H9 (cell line): Measurements from ENCODE around the gene BMPER. TPM values are rescaled to one million over a fixed set of nuclear protein-coding genes. Genes with fewer than 3 reads are reported as not detected.

Source experiments
- DNase-seq: peaks from one replicate; pipeline ENCODE4 v3.0.0-alpha.2; 2017
- H2AFZ ChIP-seq: one replicate; pipeline ENCODE4 v1.6.1; 2013; ENCODE audit warnings: mild to moderate bottlenecking, low read length, control low read depth, moderate library complexity
- H2AK5ac ChIP-seq: 2 replicates; pipeline ENCODE4 v1.6.1; 2013; ENCODE audit warnings: low read length, control low read depth, mixed read lengths; ENCODE audit not compliant: insufficient read length
- H2BK120ac ChIP-seq: one replicate; pipeline ENCODE4 v1.6.1; 2013; ENCODE audit warnings: low read depth, mild to moderate bottlenecking, low read length, control low read depth, inconsistent platforms; ENCODE audit not compliant: poor library complexity, severe bottlenecking
- H2BK12ac ChIP-seq: 2 replicates; pipeline ENCODE4 v1.6.1; 2013; ENCODE audit warnings: low read length, control low read depth, mixed read lengths, low read depth; ENCODE audit not compliant: insufficient read length
- H2BK15ac ChIP-seq: 2 replicates; pipeline ENCODE4 v1.6.1; 2013; ENCODE audit warnings: low read depth, low read length, control low read depth
- H2BK20ac ChIP-seq: one replicate; pipeline ENCODE4 v1.6.1; 2013; ENCODE audit warnings: low read depth, mild to moderate bottlenecking, low read length, control low read depth, inconsistent platforms; ENCODE audit not compliant: poor library complexity, severe bottlenecking
- H2BK5ac ChIP-seq: 2 replicates; pipeline ENCODE4 v1.6.1; 2013; ENCODE audit warnings: low read length, control low read depth, mixed read lengths; ENCODE audit not compliant: insufficient read length
- H3K14ac ChIP-seq: 2 replicates; pipeline ENCODE4 v1.6.1; 2013; ENCODE audit warnings: low read length, control low read depth; ENCODE audit not compliant: insufficient read depth
- H3K18ac ChIP-seq: 2 replicates; pipeline ENCODE4 v1.6.1; 2013; ENCODE audit warnings: low read depth, mild to moderate bottlenecking, mixed read lengths, low read length, control low read depth; ENCODE audit not compliant: insufficient read length
- H3K23ac ChIP-seq: 2 replicates; pipeline ENCODE4 v1.6.1; 2013; ENCODE audit warnings: low read length, control low read depth, mixed read lengths, low read depth; ENCODE audit not compliant: insufficient read length
- H3K23me2 ChIP-seq: 2 replicates; pipeline ENCODE4 v1.6.1; 2013; ENCODE audit warnings: low read depth, mild to moderate bottlenecking, mixed read lengths, low read length, control low read depth; ENCODE audit not compliant: insufficient read length, poor library complexity, severe bottlenecking
- H3K27ac ChIP-seq: 2 replicates; pipeline ENCODE4 v1.5.1; 2013; ENCODE audit warnings: low read length, control low read depth, mixed read lengths, low read depth; ENCODE audit not compliant: insufficient read length
- H3K27me3 ChIP-seq: 2 replicates; pipeline ENCODE4 v1.6.1; 2013; ENCODE audit warnings: low read length, control low read depth, inconsistent platforms; ENCODE audit not compliant: insufficient read depth
- H3K4ac ChIP-seq: 2 replicates; pipeline ENCODE4 v1.6.1; 2013; ENCODE audit warnings: low read depth, mild to moderate bottlenecking, control low read depth, inconsistent platforms, low read length, moderate library complexity
- H3K4me1 ChIP-seq: 2 replicates; pipeline ENCODE4 v1.6.1; 2013; ENCODE audit warnings: low read length, control low read depth, inconsistent platforms; ENCODE audit not compliant: insufficient read depth
- H3K4me2 ChIP-seq: 2 replicates; pipeline ENCODE4 v1.6.1; 2013; ENCODE audit warnings: low read length, control low read depth, mixed read lengths; ENCODE audit not compliant: insufficient read length, insufficient read depth
- H3K56ac ChIP-seq: 2 replicates; pipeline ENCODE4 v1.6.1; 2013; ENCODE audit warnings: low read depth, mild to moderate bottlenecking, mixed read lengths, low read length, control low read depth; ENCODE audit not compliant: insufficient read length
- H3K79me1 ChIP-seq: 2 replicates; pipeline ENCODE4 v1.6.1; 2013; ENCODE audit warnings: low read depth, mild to moderate bottlenecking, moderate library complexity, low read length, control low read depth, inconsistent platforms; ENCODE audit not compliant: insufficient read depth, poor library complexity, severe bottlenecking
- H3K79me2 ChIP-seq: 2 replicates; pipeline ENCODE4 v1.6.1; 2013; ENCODE audit warnings: low read length, control low read depth, inconsistent platforms; ENCODE audit not compliant: insufficient read depth
- H3K9ac ChIP-seq: 2 replicates; pipeline ENCODE4 v1.6.1; 2013; ENCODE audit warnings: low read length, control low read depth, mixed read lengths; ENCODE audit not compliant: insufficient read length; ENCODE audit errors: extremely low read depth
- H3K9me3 ChIP-seq: one replicate; pipeline ENCODE4 v1.6.1; 2013; ENCODE audit warnings: low read depth, low read length, inconsistent platforms; ENCODE audit not compliant: control insufficient read depth
- H3T11ph ChIP-seq: one replicate; pipeline ENCODE4 v1.6.1; 2013; ENCODE audit warnings: mild to moderate bottlenecking, low read length, control low read depth, inconsistent platforms
- H4K20me1 ChIP-seq: one replicate; pipeline ENCODE4 v1.6.1; 2013; ENCODE audit not compliant: control insufficient read depth, insufficient read length, insufficient read depth
- H4K5ac ChIP-seq: 2 replicates; pipeline ENCODE4 v1.6.1; 2013; ENCODE audit warnings: low read depth, mild to moderate bottlenecking, mixed read lengths, low read length, control low read depth; ENCODE audit not compliant: insufficient read length
- H4K8ac ChIP-seq: replicated peaks from 2 replicates; pipeline ENCODE4 v1.6.1; 2013; ENCODE audit warnings: low read length, control low read depth, mixed read lengths, low read depth; ENCODE audit not compliant: insufficient read length
- H4K91ac ChIP-seq: 2 replicates; pipeline ENCODE4 v1.6.1; 2013; ENCODE audit warnings: low read depth, mild to moderate bottlenecking, moderate library complexity, mixed read lengths, low read length, control low read depth; ENCODE audit not compliant: insufficient read length
- H3K27ac Mint-ChIP-seq, 3 experiments: 2 replicates in 2 of 3; 3 replicates in 1 of 3; pipeline ENCODE4 v1.8.0; 2020 to 2021; ENCODE audit warnings: mixed read lengths in 3 of 3, mild to moderate bottlenecking in 1 of 3, moderate library complexity in 1 of 3
- H3K27me3 Mint-ChIP-seq: 2 replicates; pipeline ENCODE4 v1.8.0; 2021; ENCODE audit warnings: low read depth, mild to moderate bottlenecking, moderate library complexity, mixed read lengths
- H3K36me3 Mint-ChIP-seq, 3 experiments: 2 replicates in 2 of 3; 3 replicates in 1 of 3; pipeline ENCODE4 v1.8.0; 2020 to 2021; ENCODE audit warnings: low read depth in 3 of 3, mixed read lengths in 3 of 3; ENCODE audit not compliant: insufficient read depth in 1 of 3
- H3K4me1 Mint-ChIP-seq, 2 experiments: 2 replicates each; pipeline ENCODE4 v1.8.0; 2020; ENCODE audit warnings: mixed read lengths in 2 of 2
- H3K4me3 Mint-ChIP-seq, 2 experiments: 2 replicates in 1 of 2; 3 replicates in 1 of 2; pipeline ENCODE4 v1.8.0; 2020 to 2021; ENCODE audit warnings: mild to moderate bottlenecking in 2 of 2, mixed read lengths in 2 of 2, moderate library complexity in 1 of 2
- H3K9me3 Mint-ChIP-seq, 2 experiments: 2 replicates in 1 of 2; 3 replicates in 1 of 2; pipeline ENCODE4 v1.8.0; 2020; ENCODE audit warnings: mild to moderate bottlenecking in 2 of 2, mixed read lengths in 2 of 2, moderate library complexity in 1 of 2
- CTCF ChIP-seq: fragments of 200-600 bp; sonication (generic); conservative IDR thresholded peaks from 3 replicates; pipeline ENCODE4 v1.8.0; 2021; ENCODE audit warnings: antibody characterized with exemption, mild to moderate bottlenecking
- WGBS: extraction: QIAGEN DNeasy Blood & Tissue Kit; methylation state at CpG from one replicate; pipeline ENCODE4 v1.1.7; 2013; ENCODE audit warnings: missing lambda C conversion rate, low lambda C conversion rate, mixed read lengths; ENCODE audit not compliant: insufficient read length; ENCODE audit errors: extremely low coverage; 5-methylcytosine and 5-hydroxymethylcytosine counted together
- total RNA-seq: library from RNA; stranded (reverse); gene quantifications from 2 replicates; pipeline ENCODE4 v1.2.1, GENCODE V29; 2021

BMPER gene
- total RNA-seq, 1 experiment from 2014 or later = 0.20 TPM

GRCh38 chr7:34086064-34086463 is 180.7 kb downstream of the BMPER start:
- no peaks in the 10 kb centered on the region for H3K36me3 Mint-ChIP-seq
- Histone ChIP-seq H3K79me2 (no peaks in the 10 kb centered on the region), H3K56ac (no peak overlapping the region), H4K8ac (no peak overlapping the region), H3K9me3 (no peaks in the 10 kb centered on the region), H3K4me1 (no peaks in the 10 kb centered on the region), H4K5ac (no peak overlapping the region), H3K9ac (no peak overlapping the region), H4K20me1 (peaks cover 3% of the 10 kb centered on the region), H3K4me2 (no peak overlapping the region), H3K4ac (no peak overlapping the region), H2BK120ac (no peak overlapping the region), H2AK5ac (no peak overlapping the region), H2BK20ac (no peak overlapping the region), H2BK12ac (no peak overlapping the region), H3K23me2 (no peaks in the 10 kb centered on the region), H3K27me3 (no peaks in the 10 kb centered on the region), H3T11ph (no peak overlapping the region), H3K14ac (no peak overlapping the region), H4K91ac (no peak overlapping the region), H3K18ac (no peak overlapping the region), H3K27ac (no peak overlapping the region), H3K23ac (no peak overlapping the region), H3K79me1 (no peaks in the 10 kb centered on the region), H2AFZ (no peak overlapping the region), H2BK15ac (no peak overlapping the region), H2BK5ac (no peak overlapping the region)
- DNase-seq = no peak
- H3K27ac Mint-ChIP-seq = no peak overlapping the region
- no peaks in the 10 kb centered on the region for H3K4me1 Mint-ChIP-seq
- no CpG with 5 or more reads among the region's 5 CpGs for WGBS
- H3K9me3 Mint-ChIP-seq = no peaks in the 10 kb centered on the region
- H3K27me3 Mint-ChIP-seq = no peaks in the 10 kb centered on the region; the same call in 1 of the 2 replicates
- no peak overlapping the region for H3K4me3 Mint-ChIP-seq
- no peak for TF ChIP-seq CTCF
